HG03025 (cell line): ENCODE results near the gene ZNF841.
"Not testable (repeated sequence)": the region's sequence is repeated elsewhere in the genome, so short reads cannot be mapped to it uniquely, and the experiment has no call there.

ENCODE experiments used
- ATAC-seq: cut with Tn5 transposase; IDR thresholded peaks from one replicate; pipeline ENCODE4 v1.9.1; 2021; ENCODE audit warnings: mild to moderate bottlenecking, moderate library complexity; ENCODE audit not compliant: unreplicated experiment, low FRiP score

ZNF841 gene

GRCh38 chr19:52095172-52096014, at the start of gene ZNF841:
TSS of gene ZNF841 (minus strand) at chr19:52095765. CDS start at chr19:52084801, 10,964 bp downstream.
- ATAC-seq: peak; percentile 61

GRCh38 chr19:52142001-52142595, 46.5 kb upstream of the ZNF841 start:
- ATAC-seq: no peak

- no peak for ATAC-seq
These were observed 45.6 kb upstream of the ZNF841 start for GRCh38 chr19:52141203-52141602.

- no peak for ATAC-seq
These were observed 44.6 kb upstream of the ZNF841 start for GRCh38 chr19:52140032-52140710.

- ATAC-seq: no peak
These were observed 43.9 kb upstream of the ZNF841 start, which contains the start of gene ZNF616 for GRCh38 chr19:52139252-52140031. TSS of gene ZNF616 (minus strand) at chr19:52139938. CDS start at chr19:52130512, 9,426 bp downstream.

- ATAC-seq: no peak
These were observed 43.4 kb upstream of the ZNF841 start for GRCh38 chr19:52138983-52139251.

GRCh38 chr19:52138278-52138982, 42.9 kb upstream of the ZNF841 start:
- no peak for ATAC-seq

- ATAC-seq: no peak
These were observed 24.7 kb upstream of the ZNF841 start for GRCh38 chr19:52120286-52120685.

- no peak for ATAC-seq
These were observed 20.0 kb upstream of the ZNF841 start for GRCh38 chr19:52115526-52116053.

GRCh38 chr19:52114691-52115090, 19.1 kb upstream of the ZNF841 start:
- ATAC-seq: no peak

- no peak for ATAC-seq
These were observed 17.1 kb upstream of the ZNF841 start for GRCh38 chr19:52112624-52113023.

GRCh38 chr19:52110780-52111179, 15.2 kb upstream of the ZNF841 start:
- no peak for ATAC-seq

GRCh38 chr19:52102782-52103181, 7.2 kb upstream of the ZNF841 start:
- no peak for ATAC-seq

- no peak for ATAC-seq
These were observed 6.4 kb upstream of the ZNF841 start for GRCh38 chr19:52101866-52102562.

- ATAC-seq: no peak
These were observed 4.1 kb upstream of the ZNF841 start for GRCh38 chr19:52099497-52100138.

GRCh38 chr19:52096416-52096815, 851 bp upstream of the ZNF841 start:
- ATAC-seq: not testable (repeated sequence)

- ATAC-seq: no peak
These were observed 937 bp downstream of the ZNF841 start for GRCh38 chr19:52094526-52095130.

- ATAC-seq: no peak
These were observed 9.1 kb downstream of the ZNF841 start for GRCh38 chr19:52086481-52086880.
